PC-3 (cell line): ENCODE measurements around the gene LIF. TPM values are rescaled to one million over a fixed set of nuclear protein-coding genes. Genes with fewer than 3 reads are reported as not detected.

ENCODE experiments used
- ATAC-seq: fragments of 200-7000 bp; cut with Tn5 transposase; 2 replicates; pipeline ENCODE4 v1.9.1; 2020; ENCODE audit warnings: mild to moderate bottlenecking, moderate library complexity
- BruUV-seq: library from RNA; stranded (reverse); fragments of 400-500 nt; replicated peaks from 2 replicates; lab custom pipeline; 2021; lab: Mats Ljungman, UMichigan
- CTCF ChIA-PET: fragments of 300-600 bp; sonication (Branson Sonifier 250); formaldehyde crosslinking; loops from one replicate; lab custom pipeline; 2022; ENCODE audit warnings: antibody characterized with exemption; lab: Charles Lee
- POLR2A ChIA-PET: fragments of 300-600 bp; sonication (Branson Sonifier 250); formaldehyde crosslinking; loops from one replicate; lab custom pipeline; 2022; ENCODE audit warnings: antibody characterized with exemption; ENCODE audit not compliant: unreplicated experiment; lab: Charles Lee
- DNase-seq: peaks from one replicate; pipeline ENCODE4 v3.0.0-alpha.2; 2015
- H2AFZ ChIP-seq: fragments of 300-600 bp; sonication (generic); 2 replicates; pipeline ENCODE4 v1.6.0; 2016; ENCODE audit warnings: antibody characterized with exemption, low read length
- H3F3A ChIP-seq: fragments of 300-600 bp; sonication (generic); one replicate; pipeline ENCODE4 v1.6.0; 2017; ENCODE audit warnings: antibody characterized with exemption, low read length, control low read depth, mild to moderate bottlenecking; ENCODE audit not compliant: unreplicated experiment
- H3K27ac ChIP-seq: fragments of 300-600 bp; sonication (generic); 2 replicates; pipeline ENCODE4 v1.5.1; 2016; ENCODE audit warnings: mild to moderate bottlenecking, low read length
- H3K27me3 ChIP-seq: fragments of 300-600 bp; sonication (generic); 2 replicates; pipeline ENCODE4 v1.6.1; 2016; ENCODE audit warnings: low read length, mixed read lengths
- H3K36me3 ChIP-seq: fragments of 300-600 bp; sonication (generic); 2 replicates; pipeline ENCODE4 v1.6.1; 2016; ENCODE audit warnings: low read depth, mixed run types, low read length, mixed read lengths
- H3K4me1 ChIP-seq: fragments of 300-600 bp; sonication (generic); 2 replicates; pipeline ENCODE4 v1.5.1; 2016; ENCODE audit warnings: low read length; ENCODE audit not compliant: insufficient read depth
- H3K4me2 ChIP-seq: fragments of 300-600 bp; sonication (generic); 2 replicates; pipeline ENCODE4 v1.6.0; 2016; ENCODE audit warnings: low read length
- H3K4me3 ChIP-seq: fragments of 300-600 bp; sonication (generic); 2 replicates; pipeline ENCODE4 v1.5.1; 2016; ENCODE audit warnings: mild to moderate bottlenecking, low read length, mixed read lengths
- H3K79me2 ChIP-seq: fragments of 300-600 bp; sonication (generic); 2 replicates; pipeline ENCODE4 v1.6.1; 2017; ENCODE audit warnings: low read length, mixed read lengths
- H3K9ac ChIP-seq: fragments of 300-600 bp; sonication (generic); 2 replicates; pipeline ENCODE4 v1.6.0; 2016; ENCODE audit warnings: mild to moderate bottlenecking, low read length
- H3K9me2 ChIP-seq: fragments of 300-600 bp; sonication (generic); replicated peaks from 2 replicates; pipeline ENCODE4 v1.6.1; 2016; ENCODE audit warnings: mixed run types, low read length, mixed read lengths
- H3K9me3 ChIP-seq: fragments of 300-600 bp; sonication (generic); 2 replicates; pipeline ENCODE4 v1.6.1; 2016; ENCODE audit warnings: low read length, mixed read lengths
- H4K20me1 ChIP-seq: fragments of 300-600 bp; sonication (generic); 2 replicates; pipeline ENCODE4 v1.6.1; 2016; ENCODE audit warnings: low read length, mixed read lengths
- EZH2 ChIP-seq: fragments of 300-600 bp; sonication (generic); IDR thresholded peaks from one replicate; pipeline ENCODE4 v1.6.1; 2017; ENCODE audit warnings: antibody characterized with exemption, mild to moderate bottlenecking, low read length; ENCODE audit not compliant: unreplicated experiment
- EZH2phosphoT487 ChIP-seq: fragments of 300-600 bp; sonication (generic); IDR thresholded peaks from 2 replicates; pipeline ENCODE4 v1.6.1; 2018; ENCODE audit warnings: mild to moderate bottlenecking, antibody characterized with exemption, low read length, borderline replicate concordance
- intact Hi-C: fragments of 100-400 bp; cut with micrococcal nuclease; formaldehyde crosslinking; loops from 2 replicates; pipeline ENCODE4 v1.9.0; 2023
- total RNA-seq: library from RNA; depleted of rRNA; stranded (reverse); fragments of >200 nt; gene quantifications from 2 replicates; pipeline ENCODE4 v1.2.3, GENCODE V29; 2014
- TF ChIP-seq, protein P1 (sequence below): fragments of 300-600 bp; sonication (generic); conservative IDR thresholded peaks from 2 replicates; pipeline ENCODE4 v1.5.1; 2017; ENCODE audit warnings: antibody characterized with exemption, low read depth, mild to moderate bottlenecking, low read length

The LIF gene
- total RNA-seq, 1 experiment from 2014 or later, result 64.1 TPM

DNA sequence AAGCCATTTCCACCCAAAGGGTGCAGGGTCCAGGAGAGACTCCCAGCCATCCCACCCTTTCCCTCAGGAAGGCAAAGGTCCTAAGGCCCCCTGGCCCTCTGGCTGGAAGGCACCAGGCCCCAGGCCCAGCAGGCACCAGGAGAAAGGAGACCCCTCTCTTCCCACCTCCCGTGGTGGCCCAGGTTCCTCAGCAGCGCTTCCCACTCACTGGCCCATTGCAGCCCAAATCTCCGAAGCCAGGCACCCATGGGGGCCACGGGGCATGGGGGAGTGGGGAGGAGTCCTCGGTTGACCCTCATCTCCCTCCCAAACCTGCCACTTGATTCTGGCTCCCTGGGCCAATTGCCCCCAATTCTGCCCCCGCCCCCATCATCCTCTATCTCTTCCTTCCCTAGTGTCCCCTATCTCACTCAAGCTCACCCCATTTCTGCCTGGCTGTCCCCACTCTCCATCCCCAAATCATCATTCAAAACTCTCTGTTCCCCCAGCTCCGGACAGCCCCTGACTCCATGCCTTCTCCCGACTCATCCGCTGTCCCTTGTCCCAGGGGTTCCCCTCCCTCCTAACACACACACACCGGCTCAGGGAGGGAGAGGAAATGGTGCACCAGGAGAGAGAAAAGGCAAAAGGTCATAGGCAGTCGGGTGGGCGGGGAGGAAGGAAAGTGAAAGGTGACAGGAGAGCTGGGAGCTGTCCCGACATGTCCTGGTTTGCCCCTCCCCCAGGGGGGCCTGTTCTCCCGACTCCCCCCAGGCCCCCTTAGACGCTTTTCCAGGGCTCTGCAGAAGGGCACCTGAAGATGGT lies 1.2 kb downstream of the LIF start:
- peak overlapping the region; percentile 38; the same call in 1 of the 2 replicates for H3K4me3 ChIP-seq
- POLR2A ChIA-PET, result interaction anchor here (0.6 kb wide), 1 partner anchor 191 kb away, joined by 3 read pairs; no protein-coding TSS in a partner anchor
- intact Hi-C loops, result no loop called here

DNA sequence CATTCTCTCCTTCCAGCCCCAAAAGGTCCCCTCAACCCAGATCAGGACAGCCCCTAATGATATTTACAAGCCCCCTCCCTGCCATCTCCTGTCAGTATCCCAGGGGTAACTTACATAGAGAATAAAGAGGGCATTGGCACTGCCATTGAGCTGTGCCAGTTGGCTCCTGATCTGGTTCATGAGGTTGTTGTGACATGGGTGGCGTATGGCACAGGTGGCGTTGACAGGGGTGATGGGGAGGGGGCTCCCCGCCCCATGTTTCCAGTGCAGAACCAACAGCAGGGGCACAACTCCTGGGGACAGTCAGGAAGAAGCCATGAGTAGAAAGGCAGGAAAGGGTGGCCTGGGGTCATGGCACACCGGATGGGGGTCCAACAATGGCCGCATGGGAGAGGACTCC lies 1.9 kb downstream of the LIF start:
- intact Hi-C loops, result no loop called here
- Histone ChIP-seq H3F3A (no peaks in the 10 kb centered on the region), H3K4me3 (no peak overlapping the region), H3K4me2 (no peak overlapping the region), H3K9me3 (no peaks in the 10 kb centered on the region), H3K9ac (peak overlapping the region; percentile 78; the same call in 1 of the 2 replicates), H4K20me1 (no peaks in the 10 kb centered on the region), H3K9me2 (no peaks in the 10 kb centered on the region), H2AFZ (no peak overlapping the region), H3K79me2 (peaks cover 65% of the 10 kb centered on the region), H3K27ac (peak overlapping the region; percentile 99), H3K27me3 (no peaks in the 10 kb centered on the region), H3K36me3 (peaks cover 38% of the 10 kb centered on the region), H3K4me1 (peaks cover 39% of the 10 kb centered on the region)
- POLR2A ChIA-PET, result interaction anchor here (0.6 kb wide), 1 partner anchor 190 kb away, joined by 3 read pairs; no protein-coding TSS in a partner anchor
- CTCF ChIA-PET, result no interaction called here
- BruUV-seq, result no TSS peak
- TF ChIP-seq EZH2, result no peak
- ATAC-seq, result no peak
- no peak for DNase-seq

More for the DNA sequence above, 1.2 kb downstream of the LIF start:
- Histone ChIP-seq H2AFZ (no peak overlapping the region), H3F3A (no peaks in the 10 kb centered on the region), H3K9me3 (no peaks in the 10 kb centered on the region), H4K20me1 (no peaks in the 10 kb centered on the region), H3K27ac (peak overlapping the region; percentile 99), H3K36me3 (peaks cover 38% of the 10 kb centered on the region), H3K9ac (peak overlapping the region; percentile 78), H3K4me1 (peaks cover 46% of the 10 kb centered on the region), H3K4me2 (peak overlapping the region; percentile 49), H3K9me2 (no peaks in the 10 kb centered on the region), H3K27me3 (no peaks in the 10 kb centered on the region), H3K79me2 (peaks cover 73% of the 10 kb centered on the region)
- BruUV-seq, result TSS peak; percentile 51
- DNase-seq (no peak), ATAC-seq (peak; percentile 2; the same call in 1 of the 2 replicates)
- CTCF ChIA-PET, result no interaction called here
- TF ChIP-seq EZH2phosphoT487 (no peak), EZH2 (no peak)
- TF ChIP-seq, protein P1, sequence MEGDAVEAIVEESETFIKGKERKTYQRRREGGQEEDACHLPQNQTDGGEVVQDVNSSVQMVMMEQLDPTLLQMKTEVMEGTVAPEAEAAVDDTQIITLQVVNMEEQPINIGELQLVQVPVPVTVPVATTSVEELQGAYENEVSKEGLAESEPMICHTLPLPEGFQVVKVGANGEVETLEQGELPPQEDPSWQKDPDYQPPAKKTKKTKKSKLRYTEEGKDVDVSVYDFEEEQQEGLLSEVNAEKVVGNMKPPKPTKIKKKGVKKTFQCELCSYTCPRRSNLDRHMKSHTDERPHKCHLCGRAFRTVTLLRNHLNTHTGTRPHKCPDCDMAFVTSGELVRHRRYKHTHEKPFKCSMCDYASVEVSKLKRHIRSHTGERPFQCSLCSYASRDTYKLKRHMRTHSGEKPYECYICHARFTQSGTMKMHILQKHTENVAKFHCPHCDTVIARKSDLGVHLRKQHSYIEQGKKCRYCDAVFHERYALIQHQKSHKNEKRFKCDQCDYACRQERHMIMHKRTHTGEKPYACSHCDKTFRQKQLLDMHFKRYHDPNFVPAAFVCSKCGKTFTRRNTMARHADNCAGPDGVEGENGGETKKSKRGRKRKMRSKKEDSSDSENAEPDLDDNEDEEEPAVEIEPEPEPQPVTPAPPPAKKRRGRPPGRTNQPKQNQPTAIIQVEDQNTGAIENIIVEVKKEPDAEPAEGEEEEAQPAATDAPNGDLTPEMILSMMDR, result no peak

DNA sequence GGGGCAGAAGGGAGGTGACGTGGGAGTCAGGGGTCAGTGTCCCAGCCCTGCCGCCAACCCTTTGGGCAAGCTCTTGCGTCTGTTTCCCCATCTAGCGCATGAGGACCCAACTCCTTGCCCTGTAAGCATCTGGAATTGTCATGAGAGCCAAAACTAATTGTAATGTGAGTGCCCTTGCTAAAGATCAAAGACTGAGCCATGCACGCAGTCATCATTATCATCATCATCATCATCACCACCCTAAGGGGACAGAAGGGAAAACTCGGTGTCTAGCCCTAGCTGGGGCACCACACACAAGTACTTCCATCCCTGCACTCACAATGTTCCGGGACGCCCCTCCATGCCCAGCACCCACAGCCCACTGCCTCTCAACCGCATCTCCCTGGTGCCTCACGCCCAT lies 2.5 kb downstream of the LIF start:
- Histone ChIP-seq H3K4me1 (peaks cover 37% of the 10 kb centered on the region), H3K27ac (peak overlapping the region; percentile 99), H3K4me3 (no peak overlapping the region), H3K79me2 (peaks cover 59% of the 10 kb centered on the region), H3K9me2 (no peaks in the 10 kb centered on the region), H4K20me1 (no peaks in the 10 kb centered on the region), H3K27me3 (no peaks in the 10 kb centered on the region), H3K9me3 (no peaks in the 10 kb centered on the region), H3K9ac (no peak overlapping the region), H3F3A (no peaks in the 10 kb centered on the region), H2AFZ (no peak overlapping the region), H3K36me3 (peaks cover 38% of the 10 kb centered on the region), H3K4me2 (no peak overlapping the region)
- intact Hi-C loops, result no loop called here
- ATAC-seq (no peak), DNase-seq (no peak)
- no peak for TF ChIP-seq EZH2
- no peak for TF ChIP-seq EZH2phosphoT487
- TF ChIP-seq, protein P1, result no peak
- BruUV-seq, result no TSS peak
- ChIA-PET POLR2A (no interaction called here), CTCF (no interaction called here)
